ENCODE measurements around the gene LY6G5B.

LY6G5B gene

GRCh38 chr6:31663961-31664789, 5.6 kb upstream of the LY6G5B start:
- peak; percentile 56 for DNase-seq

DNA sequence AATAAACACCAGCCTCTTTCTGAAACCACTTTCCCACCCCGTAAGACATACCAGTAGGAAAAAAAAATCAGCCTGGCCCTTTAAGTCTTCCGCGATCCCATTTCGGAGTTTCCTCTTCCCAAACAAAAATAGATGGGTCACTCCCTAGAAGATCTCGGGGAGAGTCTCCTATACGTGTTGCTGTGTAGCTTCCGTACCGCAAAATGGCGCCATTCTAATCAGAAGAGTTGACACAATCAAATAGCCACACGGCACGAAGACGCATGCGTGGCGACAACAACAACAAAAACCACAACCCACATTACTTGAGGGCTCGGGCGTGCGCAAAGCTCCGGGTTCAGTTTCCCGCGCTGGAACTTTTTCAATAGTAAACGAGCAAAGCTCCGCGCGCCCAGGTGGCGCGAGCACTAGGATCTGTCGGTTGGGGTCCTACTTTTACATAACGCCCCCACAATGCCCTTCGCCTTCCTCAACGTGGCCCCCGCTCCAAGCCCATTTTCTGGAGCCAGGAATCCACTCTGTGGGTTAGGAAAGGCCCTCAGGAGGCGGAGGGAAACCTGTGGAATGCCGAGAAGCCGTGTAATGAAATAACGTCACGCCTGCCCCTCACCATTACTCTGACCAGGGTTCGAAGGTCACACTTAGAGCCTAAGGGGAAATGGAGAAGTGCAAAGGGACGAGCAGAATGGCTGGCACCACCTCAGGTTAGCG, 4.8 kb upstream of the LY6G5B start, which contains the start of gene GPANK1:
Gene GPANK1, minus strand, starts transcription at position 208 of the 711 bp plus-strand sequence. CDS start 519 bp downstream, outside the sequence.
- DNase-seq: peak; percentile 98

DNA sequence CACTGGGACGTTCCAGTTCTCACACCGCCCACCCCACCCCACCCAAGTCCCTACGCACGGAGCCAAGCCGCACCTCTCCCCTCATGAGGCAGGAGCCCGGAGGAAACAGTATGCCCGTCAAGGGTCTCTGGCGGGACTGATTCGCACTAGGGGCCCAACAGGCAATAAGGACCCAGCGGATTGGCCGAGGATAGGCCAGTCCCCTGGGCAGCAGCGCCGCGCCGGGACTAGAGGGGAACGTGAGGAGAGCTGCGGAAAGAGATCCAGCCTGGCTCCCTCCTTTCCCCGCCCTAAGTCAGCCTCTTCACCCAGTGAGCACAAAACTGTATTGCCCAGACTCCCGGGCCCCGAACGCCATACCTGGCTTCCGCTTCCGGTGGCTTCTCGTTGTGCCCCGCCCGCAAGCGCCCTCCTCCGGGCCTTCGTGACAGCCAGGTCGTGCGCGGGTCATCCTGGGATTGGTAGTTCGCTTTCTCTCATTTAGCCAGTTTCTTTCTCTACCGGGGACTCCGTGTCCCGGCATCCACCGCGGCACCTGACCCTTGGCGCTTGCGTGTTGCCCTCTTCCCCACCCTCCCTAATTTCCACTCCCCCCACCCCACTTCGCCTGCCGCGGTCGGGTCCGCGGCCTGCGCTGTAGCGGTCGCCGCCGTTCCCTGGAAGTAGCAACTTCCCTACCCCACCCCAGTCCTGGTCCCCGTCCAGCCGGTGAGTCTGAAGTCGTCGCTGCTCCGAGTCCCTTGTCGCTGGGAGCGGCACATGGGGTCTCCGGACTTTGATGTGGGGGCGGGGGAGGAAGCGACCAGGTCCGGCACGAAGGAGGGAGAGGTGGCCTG, 4.1 kb upstream of the LY6G5B start, which contains the start of gene CSNK2B:
Gene CSNK2B, plus strand, starts transcription at position 580 of the 836 bp plus-strand sequence. CDS start 752 bp downstream, outside the sequence.
- peak; percentile 99 for DNase-seq

- DNase-seq: no peak
Measured at GRCh38 chr6:31666337-31666965, 3.3 kb upstream of the LY6G5B start.

DNA sequence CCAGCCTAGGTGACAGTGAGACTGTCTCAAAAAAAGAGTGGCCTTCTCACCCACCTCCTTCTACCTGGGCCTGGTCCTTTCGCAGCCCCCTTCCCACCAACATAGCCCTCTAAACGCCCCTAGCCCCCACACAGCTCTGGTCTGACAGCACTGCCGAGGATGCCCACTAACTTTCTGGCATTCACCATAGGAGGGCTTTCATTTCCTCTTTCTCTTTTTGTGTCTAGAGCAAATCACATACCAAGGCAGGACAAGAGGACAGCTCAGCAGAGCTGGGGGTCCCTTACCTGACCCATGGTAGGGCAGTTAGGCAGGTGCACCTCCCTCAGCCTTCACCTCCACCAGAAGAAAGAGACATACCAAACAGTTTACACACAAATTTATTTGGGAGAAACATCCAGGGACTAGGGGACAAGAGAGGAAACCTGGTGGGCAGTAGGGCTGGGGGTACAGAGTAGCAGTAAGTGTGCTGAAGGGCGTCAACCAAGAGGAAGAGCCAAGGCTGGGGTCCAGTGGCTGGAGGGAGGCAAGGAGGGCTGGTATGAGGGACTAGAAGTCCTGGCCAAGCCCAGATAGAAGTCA, 6.6 kb downstream of the LY6G5B start:
- no peak for DNase-seq

DNA sequence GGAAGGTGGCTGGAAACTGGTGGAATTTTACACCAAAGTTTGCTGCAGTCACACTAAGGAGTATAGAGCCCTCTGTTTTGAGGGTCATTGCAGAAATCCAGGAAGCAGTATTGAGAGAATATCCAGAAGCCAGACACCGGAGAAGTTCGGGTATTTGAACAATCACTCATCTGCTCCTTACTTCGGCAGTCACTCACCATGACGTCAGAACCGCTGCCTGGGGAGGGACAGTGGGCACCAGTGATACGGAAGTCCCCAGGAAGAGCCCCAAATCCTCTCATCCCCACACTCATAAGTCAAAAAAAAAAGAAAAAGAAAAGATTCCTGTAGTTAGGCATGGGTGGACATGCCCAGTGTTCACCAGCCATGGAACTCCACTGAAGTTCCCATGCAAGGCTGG, 7.1 kb downstream of the LY6G5B start:
- DNase-seq: no peak

DNA sequence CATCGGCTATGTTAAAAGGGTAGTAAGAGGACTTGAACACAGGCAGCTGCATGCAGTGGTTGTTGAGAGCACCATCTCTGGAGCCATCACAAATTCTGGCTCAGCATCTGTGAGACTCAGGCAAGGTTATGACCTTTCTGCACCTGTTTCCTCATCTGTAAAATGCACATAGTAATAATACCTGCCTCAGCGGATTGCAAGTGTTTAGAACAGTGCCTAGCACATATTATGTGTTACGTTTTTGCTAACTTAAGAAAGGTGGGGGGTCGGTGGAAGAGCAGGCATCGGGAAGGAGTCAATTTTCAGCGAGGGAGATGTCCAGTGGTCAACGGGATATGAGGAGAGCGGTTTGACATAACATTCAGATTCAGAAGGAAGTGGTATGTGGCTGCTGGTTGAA, 8.2 kb downstream of the LY6G5B start:
- no peak for DNase-seq

GRCh38 chr6:31680226-31681134, 10.7 kb downstream of the LY6G5B start, which contains the start of gene LY6G5C:
Gene LY6G5C (minus strand): TSS chr6:31681067. CDS start chr6:31680373, 694 bp downstream.
- DNase-seq: peak; percentile 90

GRCh38 chr6:31681135-31681671, 11.4 kb downstream of the LY6G5B start:
- DNase-seq: peak; percentile 46

DNA sequence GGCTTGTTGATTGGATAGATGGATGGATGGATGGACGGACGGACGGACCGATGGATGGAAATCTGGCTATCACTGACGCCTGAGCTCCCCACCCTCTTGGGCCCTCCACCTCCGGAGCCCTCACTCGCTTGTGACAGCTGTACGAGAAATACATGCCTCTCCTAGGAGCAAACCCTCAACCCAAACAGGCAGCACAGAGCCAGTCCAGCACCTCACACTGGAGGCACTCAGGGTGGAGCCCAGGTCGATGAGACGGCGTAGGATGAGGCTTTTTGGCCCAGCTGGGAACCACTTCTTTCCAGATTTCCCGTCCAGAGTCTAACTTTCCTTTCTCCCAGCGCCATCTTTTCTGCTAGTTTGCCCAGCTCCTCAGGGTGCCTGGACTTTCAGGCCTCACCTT, 13.8 kb downstream of the LY6G5B start:
- no peak for DNase-seq

- DNase-seq: no peak
Measured at GRCh38 chr6:31686483-31686882, 16.7 kb downstream of the LY6G5B start.

DNA sequence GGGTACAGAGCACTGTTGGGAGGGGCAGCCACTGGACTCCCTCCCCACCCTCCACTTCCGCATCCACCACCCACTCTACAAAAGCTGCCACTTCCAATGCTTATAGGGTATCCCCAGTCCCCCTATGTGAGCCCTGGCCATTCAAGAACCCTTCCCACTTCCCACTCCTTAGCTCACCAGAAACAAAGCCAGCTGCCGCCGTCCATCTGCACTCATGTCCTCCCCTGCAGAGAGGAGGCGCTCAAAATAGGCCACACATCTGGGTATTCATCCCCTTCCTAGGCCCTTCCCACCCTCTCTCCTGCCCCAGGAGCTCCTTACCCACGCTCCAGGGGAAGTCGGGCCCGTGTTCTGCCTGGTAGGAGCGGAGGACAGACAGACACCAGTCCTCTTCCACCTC, 17.5 kb downstream of the LY6G5B start:
- no peak for DNase-seq

- no peak for DNase-seq
Measured at GRCh38 chr6:31687860-31688693, 18.3 kb downstream of the LY6G5B start.

GRCh38 chr6:31689249-31690110, 19.7 kb downstream of the LY6G5B start:
- no peak for DNase-seq

GRCh38 chr6:31690231-31691077, 20.7 kb downstream of the LY6G5B start:
- peak; percentile 71 for DNase-seq

- no peak for DNase-seq
Measured at GRCh38 chr6:31691078-31691463, 21.3 kb downstream of the LY6G5B start.

DNA sequence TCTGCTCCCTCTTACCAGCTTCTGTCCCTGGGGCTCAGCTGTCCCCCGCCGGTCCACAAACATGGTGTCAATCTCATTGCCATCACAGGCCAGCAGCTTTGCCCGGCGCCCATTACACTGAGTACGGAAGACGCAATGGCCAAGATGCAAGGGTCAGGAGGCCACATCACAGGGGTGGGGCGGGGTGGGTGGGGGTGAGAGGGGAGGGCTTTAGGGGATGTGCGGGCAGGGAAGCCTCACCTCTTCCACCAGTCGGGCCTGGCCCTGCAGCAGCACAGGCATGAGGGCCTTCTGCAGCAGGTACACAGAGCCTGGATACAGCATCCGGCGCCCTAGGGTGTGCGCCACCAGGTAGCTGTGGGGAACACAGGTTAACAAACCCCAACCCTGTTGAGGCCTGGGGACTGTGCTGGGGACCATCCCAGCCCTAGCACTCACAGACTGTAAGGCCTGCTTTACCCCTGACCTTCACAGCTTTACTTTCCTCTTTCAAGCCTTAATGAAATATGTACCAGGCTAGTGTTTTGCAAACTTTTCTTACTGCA, 21.9 kb downstream of the LY6G5B start:
- DNase-seq: no peak
